ENCODE results near the gene RAC3.

DNA sequence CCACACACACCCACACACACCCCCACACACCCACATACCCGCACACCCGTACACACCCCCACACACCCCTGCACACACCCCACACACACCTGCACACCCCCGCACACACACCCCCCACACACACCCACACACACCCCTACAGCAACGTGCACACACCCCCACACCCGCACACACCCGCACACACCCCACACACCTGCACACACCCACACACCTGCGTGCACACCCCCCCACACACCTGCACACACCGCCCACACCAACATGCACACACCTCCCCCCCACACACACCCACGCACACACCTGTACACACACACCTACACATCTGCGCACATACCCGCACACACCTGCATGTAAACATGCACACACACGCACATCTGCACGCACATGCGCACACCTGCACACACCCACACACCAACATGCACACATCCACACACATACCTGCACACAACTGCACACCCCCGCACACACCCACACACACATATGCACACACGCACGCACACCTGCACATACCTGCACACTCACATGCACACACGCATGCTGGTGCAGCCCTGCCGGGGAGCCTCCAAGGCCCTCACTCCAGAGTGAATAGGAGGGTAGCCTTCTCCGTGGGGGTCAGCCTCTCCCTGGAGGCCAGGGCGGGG, 46.6 kb upstream of the RAC3 start:
- TF ChIP-seq, protein P1, sequence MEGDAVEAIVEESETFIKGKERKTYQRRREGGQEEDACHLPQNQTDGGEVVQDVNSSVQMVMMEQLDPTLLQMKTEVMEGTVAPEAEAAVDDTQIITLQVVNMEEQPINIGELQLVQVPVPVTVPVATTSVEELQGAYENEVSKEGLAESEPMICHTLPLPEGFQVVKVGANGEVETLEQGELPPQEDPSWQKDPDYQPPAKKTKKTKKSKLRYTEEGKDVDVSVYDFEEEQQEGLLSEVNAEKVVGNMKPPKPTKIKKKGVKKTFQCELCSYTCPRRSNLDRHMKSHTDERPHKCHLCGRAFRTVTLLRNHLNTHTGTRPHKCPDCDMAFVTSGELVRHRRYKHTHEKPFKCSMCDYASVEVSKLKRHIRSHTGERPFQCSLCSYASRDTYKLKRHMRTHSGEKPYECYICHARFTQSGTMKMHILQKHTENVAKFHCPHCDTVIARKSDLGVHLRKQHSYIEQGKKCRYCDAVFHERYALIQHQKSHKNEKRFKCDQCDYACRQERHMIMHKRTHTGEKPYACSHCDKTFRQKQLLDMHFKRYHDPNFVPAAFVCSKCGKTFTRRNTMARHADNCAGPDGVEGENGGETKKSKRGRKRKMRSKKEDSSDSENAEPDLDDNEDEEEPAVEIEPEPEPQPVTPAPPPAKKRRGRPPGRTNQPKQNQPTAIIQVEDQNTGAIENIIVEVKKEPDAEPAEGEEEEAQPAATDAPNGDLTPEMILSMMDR (IDR thresholded peaks at IDR 0.05): no peak
- no peak for TF ChIP-seq POLR2A (IDR thresholded peaks at IDR 0.05)

All from right lobe of liver (tissue), 4 donors.